Neural crest cell (in vitro differentiated cells): ENCODE measurements around the gene C4orf54. TPM values are rescaled to one million over a fixed set of nuclear protein-coding genes. Genes with fewer than 3 reads are reported as not detected.

Experiments used
- DNase-seq: peaks from one replicate; pipeline ENCODE4 v3.0.0; 2021; ENCODE audit warnings: low read depth, mixed read lengths, low spot score
- H3K27ac Mint-ChIP-seq: one replicate; pipeline ENCODE4 v1.8.0; 2021; ENCODE audit warnings: mild to moderate bottlenecking, mixed read lengths; ENCODE audit not compliant: unreplicated experiment
- H3K27me3 Mint-ChIP-seq: 2 replicates; pipeline ENCODE4 v1.8.0; 2021; ENCODE audit warnings: low read depth, mild to moderate bottlenecking, mixed read lengths
- H3K36me3 Mint-ChIP-seq: 2 replicates; pipeline ENCODE4 v1.8.0; 2021; ENCODE audit warnings: low read depth, mild to moderate bottlenecking, mixed read lengths
- H3K4me1 Mint-ChIP-seq: 2 replicates; pipeline ENCODE4 v1.8.0; 2021; ENCODE audit warnings: mixed read lengths
- H3K4me3 Mint-ChIP-seq: one replicate; pipeline ENCODE4 v1.8.0; 2021; ENCODE audit warnings: mild to moderate bottlenecking, mixed read lengths
- H3K9me3 Mint-ChIP-seq: 2 replicates; pipeline ENCODE4 v1.8.0; 2021; ENCODE audit warnings: mixed read lengths
- CTCF ChIP-seq: fragments of 200-600 bp; sonication (generic); conservative IDR thresholded peaks from 2 replicates; pipeline ENCODE4 v1.5.0; 2021; ENCODE audit warnings: antibody characterized with exemption, mild to moderate bottlenecking
- total RNA-seq: library from RNA; stranded (reverse); gene quantifications from 2 replicates; pipeline ENCODE4 v1.2.1, GENCODE V29; 2021

C4orf54 gene
- total RNA-seq, 1 donor from 2014 or later = 0.05 TPM

GRCh38 chr4:99687120-99687519 is 29.5 kb upstream of the C4orf54 start:
- H3K27ac Mint-ChIP-seq = no peak overlapping the region
- H3K4me3 Mint-ChIP-seq = no peak overlapping the region
- peaks cover 16% of the 10 kb centered on the region for H3K9me3 Mint-ChIP-seq
- no peak for DNase-seq
- H3K27me3 Mint-ChIP-seq = no peaks in the 10 kb centered on the region
- H3K36me3 Mint-ChIP-seq = peaks cover 7% of the 10 kb centered on the region
- no peaks in the 10 kb centered on the region for H3K4me1 Mint-ChIP-seq
- TF ChIP-seq CTCF = no peak

- no peak for DNase-seq
- TF ChIP-seq CTCF = no peak
- Mint-ChIP-seq H3K4me3 (no peak overlapping the region), H3K27me3 (no peaks in the 10 kb centered on the region), H3K27ac (no peak overlapping the region), H3K36me3 (peaks cover 2% of the 10 kb centered on the region), H3K4me1 (no peaks in the 10 kb centered on the region), H3K9me3 (peaks cover 5% of the 10 kb centered on the region)
Observed at GRCh38 chr4:99685234-99685633, 27.6 kb upstream of the C4orf54 start.

GRCh38 chr4:99683895-99684294 is 26.3 kb upstream of the C4orf54 start:
- H3K27ac Mint-ChIP-seq = peak overlapping the region; percentile 67
- peaks cover 3% of the 10 kb centered on the region for H3K9me3 Mint-ChIP-seq
- H3K36me3 Mint-ChIP-seq = no peaks in the 10 kb centered on the region
- no peaks in the 10 kb centered on the region for H3K27me3 Mint-ChIP-seq
- TF ChIP-seq CTCF = no peak
- H3K4me1 Mint-ChIP-seq = peaks cover 3% of the 10 kb centered on the region
- H3K4me3 Mint-ChIP-seq = no peak overlapping the region
- no peak for DNase-seq

- no peak for DNase-seq
- peaks cover 2% of the 10 kb centered on the region for H3K9me3 Mint-ChIP-seq
- no peak for TF ChIP-seq CTCF
- no peaks in the 10 kb centered on the region for H3K27me3 Mint-ChIP-seq
- peaks cover under 1% of the 10 kb centered on the region for H3K36me3 Mint-ChIP-seq
- no peak overlapping the region for H3K4me3 Mint-ChIP-seq
- H3K27ac Mint-ChIP-seq = no peak overlapping the region
- peaks cover 3% of the 10 kb centered on the region for H3K4me1 Mint-ChIP-seq
Observed at GRCh38 chr4:99679976-99680375, 22.3 kb upstream of the C4orf54 start.

- Mint-ChIP-seq H3K27me3 (no peaks in the 10 kb centered on the region), H3K4me3 (no peak overlapping the region), H3K9me3 (peaks cover 2% of the 10 kb centered on the region), H3K27ac (no peak overlapping the region), H3K4me1 (peaks cover 3% of the 10 kb centered on the region), H3K36me3 (peaks cover 4% of the 10 kb centered on the region)
- TF ChIP-seq CTCF = no peak
- no peak for DNase-seq
Observed at GRCh38 chr4:99679204-99679603, 21.6 kb upstream of the C4orf54 start.

- peaks cover 9% of the 10 kb centered on the region for H3K9me3 Mint-ChIP-seq
- peaks cover 3% of the 10 kb centered on the region for H3K4me1 Mint-ChIP-seq
- DNase-seq = no peak
- H3K4me3 Mint-ChIP-seq = no peak overlapping the region
- no peaks in the 10 kb centered on the region for H3K27me3 Mint-ChIP-seq
- no peak overlapping the region for H3K27ac Mint-ChIP-seq
- no peak for TF ChIP-seq CTCF
- H3K36me3 Mint-ChIP-seq = peaks cover 17% of the 10 kb centered on the region
Observed at GRCh38 chr4:99677161-99677560, 19.5 kb upstream of the C4orf54 start.
